Pons (tissue), 1 donor: Measurements from ENCODE around the gene SEPTIN11.
A peak's percentile ranks its signal among the peaks of the same experiment; 100 is the strongest.

Experiments used
- DNase-seq: peaks from one replicate; pipeline ENCODE4 v3.0.0-alpha.2; 2016; ENCODE audit warnings: low spot score

Gene SEPTIN11

GRCh38 chr4:76949276-76950051, at the start of gene SEPTIN11:
Gene SEPTIN11 (plus strand): TSS chr4:76949752. CDS start chr4:76949904, 152 bp downstream.
- peak; percentile 84 for DNase-seq

- no peak for DNase-seq
These were observed 47.2 kb upstream of the SEPTIN11 start for GRCh38 chr4:76902233-76902890.

- no peak for DNase-seq
These were observed 44.8 kb upstream of the SEPTIN11 start for GRCh38 chr4:76904646-76905190.

- DNase-seq = no peak
These were observed 44.0 kb upstream of the SEPTIN11 start for GRCh38 chr4:76905521-76905920.

- no peak for DNase-seq
These were observed 39.8 kb upstream of the SEPTIN11 start for GRCh38 chr4:76909711-76910110.

- DNase-seq = no peak
These were observed 28.8 kb upstream of the SEPTIN11 start for GRCh38 chr4:76920715-76921114.

GRCh38 chr4:76923619-76924357, 25.8 kb upstream of the SEPTIN11 start:
- no peak for DNase-seq

- no peak for DNase-seq
These were observed 22.7 kb upstream of the SEPTIN11 start for GRCh38 chr4:76926841-76927240.

- no peak for DNase-seq
These were observed 18.9 kb upstream of the SEPTIN11 start for GRCh38 chr4:76930685-76931084.

GRCh38 chr4:76931087-76931486, 18.5 kb upstream of the SEPTIN11 start:
- no peak for DNase-seq

GRCh38 chr4:76931576-76932276, 17.8 kb upstream of the SEPTIN11 start:
- no peak for DNase-seq

- DNase-seq = no peak
These were observed 10.4 kb upstream of the SEPTIN11 start for GRCh38 chr4:76939184-76939583.

GRCh38 chr4:76943129-76943620, 6.4 kb upstream of the SEPTIN11 start:
- no peak for DNase-seq

GRCh38 chr4:76943790-76944189, 5.8 kb upstream of the SEPTIN11 start:
- no peak for DNase-seq

GRCh38 chr4:76947369-76947768, 2.2 kb upstream of the SEPTIN11 start:
- peak; percentile 26 for DNase-seq

- DNase-seq = peak; percentile 54
These were observed 893 bp upstream of the SEPTIN11 start for GRCh38 chr4:76948443-76949275.

GRCh38 chr4:76950052-76950955, 752 bp downstream of the SEPTIN11 start:
- peak; percentile 39 for DNase-seq

- peak; percentile 25 for DNase-seq
These were observed 1.6 kb downstream of the SEPTIN11 start for GRCh38 chr4:76950956-76951671.

- no peak for DNase-seq
These were observed 2.1 kb downstream of the SEPTIN11 start for GRCh38 chr4:76951672-76952010.
